ENCODE measurements around the gene RNF126. TPM values are rescaled to one million over a fixed set of nuclear protein-coding genes. Genes with fewer than 3 reads are reported as not detected.
A peak's percentile ranks its signal among the peaks of the same experiment; 100 is the strongest.
"Not testable (repeated sequence)": the region's sequence is repeated elsewhere in the genome, so short reads cannot be mapped to it uniquely, and the experiment has no call there.

The RNF126 gene
- total and polyA plus RNA-seq, 2 experiments from 2014 or later: 78.5 to 88.7 TPM

- H3K36me3 ChIP-seq: peaks cover 14% of the 10 kb centered on the region
- DNase-seq (ENCODE audit: low read depth in 1 of 2, low spot score in 1 of 2): peak in 1 of 2 donors; percentile 76
- no peaks in the 10 kb centered on the region for H3K27me3 ChIP-seq
- H3K4me1 ChIP-seq (ENCODE audit: low read depth): no peaks in the 10 kb centered on the region
- H3K4me3 ChIP-seq: no peak overlapping the region
- TF ChIP-seq CTCF (IDR thresholded peaks at IDR 0.05; ENCODE audit: low read depth, low read length): no peak
- H3K9me3 ChIP-seq (ENCODE audit: low read depth): no peaks in the 10 kb centered on the region
- H3K27ac ChIP-seq: no peak overlapping the region
Measured at GRCh38 chr19:623974-624373, 39.0 kb downstream of the RNF126 start.

GRCh38 chr19:623175-623916 lies 39.7 kb downstream of the RNF126 start:
- no peak for DNase-seq (ENCODE audit: low read depth in 1 of 2, low spot score in 1 of 2)
- H3K36me3 ChIP-seq: peaks cover 12% of the 10 kb centered on the region
- H3K27ac ChIP-seq: no peak overlapping the region
- no peaks in the 10 kb centered on the region for H3K27me3 ChIP-seq
- no peak for TF ChIP-seq CTCF (IDR thresholded peaks at IDR 0.05; ENCODE audit: low read depth, low read length)
- H3K4me1 ChIP-seq (ENCODE audit: low read depth): no peaks in the 10 kb centered on the region
- H3K9me3 ChIP-seq (ENCODE audit: low read depth): no peaks in the 10 kb centered on the region
- no peak overlapping the region for H3K4me3 ChIP-seq

- DNase-seq (ENCODE audit: low read depth in 1 of 2, low spot score in 1 of 2): no peak
- H3K36me3 ChIP-seq: peaks cover 13% of the 10 kb centered on the region
- H3K9me3 ChIP-seq (ENCODE audit: low read depth): no peaks in the 10 kb centered on the region
- TF ChIP-seq CTCF (IDR thresholded peaks at IDR 0.05; ENCODE audit: low read depth, low read length): no peak
- no peaks in the 10 kb centered on the region for H3K27me3 ChIP-seq
- no peak overlapping the region for H3K27ac ChIP-seq
- no peaks in the 10 kb centered on the region for H3K4me1 ChIP-seq (ENCODE audit: low read depth)
- no peak overlapping the region for H3K4me3 ChIP-seq
Measured at GRCh38 chr19:622666-623065, 40.3 kb downstream of the RNF126 start.

GRCh38 chr19:621819-622218 lies 41.2 kb downstream of the RNF126 start:
- H3K9me3 ChIP-seq (ENCODE audit: low read depth): no peaks in the 10 kb centered on the region
- no peak for DNase-seq (ENCODE audit: low read depth in 1 of 2, low spot score in 1 of 2)
- no peak for TF ChIP-seq CTCF (IDR thresholded peaks at IDR 0.05; ENCODE audit: low read depth, low read length)
- no peaks in the 10 kb centered on the region for H3K4me1 ChIP-seq (ENCODE audit: low read depth)
- H3K4me3 ChIP-seq: no peak overlapping the region
- no peak overlapping the region for H3K27ac ChIP-seq
- H3K36me3 ChIP-seq: peaks cover 16% of the 10 kb centered on the region
- H3K27me3 ChIP-seq: no peaks in the 10 kb centered on the region

GRCh38 chr19:621191-621590 lies 41.8 kb downstream of the RNF126 start:
- peaks cover 16% of the 10 kb centered on the region for H3K36me3 ChIP-seq
- not testable (repeated sequence) for H3K9me3 ChIP-seq (ENCODE audit: low read depth); H3K4me3 ChIP-seq; H3K27me3 ChIP-seq; H3K4me1 ChIP-seq (ENCODE audit: low read depth); H3K27ac ChIP-seq; DNase-seq (ENCODE audit: low read depth in 1 of 2, low spot score in 1 of 2)

GRCh38 chr19:620166-620862 lies 42.7 kb downstream of the RNF126 start:
- no peak for TF ChIP-seq CTCF (IDR thresholded peaks at IDR 0.05; ENCODE audit: low read depth, low read length)
- peaks cover 16% of the 10 kb centered on the region for H3K36me3 ChIP-seq

More at GRCh38 chr19:620166-620862, 42.7 kb downstream of the RNF126 start:
- no peaks in the 10 kb centered on the region for H3K4me1 ChIP-seq (ENCODE audit: low read depth)
- H3K9me3 ChIP-seq (ENCODE audit: low read depth): no peaks in the 10 kb centered on the region
- DNase-seq (ENCODE audit: low read depth in 1 of 2, low spot score in 1 of 2): no peak
- H3K27me3 ChIP-seq: no peaks in the 10 kb centered on the region
- H3K4me3 ChIP-seq: no peak overlapping the region
- no peak overlapping the region for H3K27ac ChIP-seq

Measured in cardiac muscle cell (in vitro differentiated cells and primary cell).